Endothelial cell of umbilical vein (primary cell): Measurements from ENCODE around the gene MTCH2.

Experiments
- EZH2 ChIP-seq: IDR thresholded peaks from 2 replicates; pipeline ENCODE4 v1.6.1; 2012; ENCODE audit warnings: borderline replicate concordance, low read depth, mild to moderate bottlenecking, moderate library complexity, low read length, inconsistent platforms; ENCODE audit not compliant: severe bottlenecking
- POLR2A ChIP-seq: IDR thresholded peaks from 2 replicates; pipeline ENCODE4 v1.6.1; 2012; ENCODE audit warnings: low read depth, mild to moderate bottlenecking, control low read depth, low read length
- TF ChIP-seq, protein P1 (sequence below), 2 donors: IDR thresholded peaks; 1 replicate in 1 of 2; 2 replicates in 1 of 2; pipeline ENCODE4 v1.5.1; 2011; ENCODE audit warnings: low read length in 2 of 2, mild to moderate bottlenecking in 2 of 2, moderate library complexity in 2 of 2, control low read depth in 1 of 2, inconsistent platforms in 1 of 2, low read depth in 1 of 2; ENCODE audit not compliant: insufficient read depth in 1 of 2; ENCODE audit errors: extremely low read depth in 1 of 2

DNA sequence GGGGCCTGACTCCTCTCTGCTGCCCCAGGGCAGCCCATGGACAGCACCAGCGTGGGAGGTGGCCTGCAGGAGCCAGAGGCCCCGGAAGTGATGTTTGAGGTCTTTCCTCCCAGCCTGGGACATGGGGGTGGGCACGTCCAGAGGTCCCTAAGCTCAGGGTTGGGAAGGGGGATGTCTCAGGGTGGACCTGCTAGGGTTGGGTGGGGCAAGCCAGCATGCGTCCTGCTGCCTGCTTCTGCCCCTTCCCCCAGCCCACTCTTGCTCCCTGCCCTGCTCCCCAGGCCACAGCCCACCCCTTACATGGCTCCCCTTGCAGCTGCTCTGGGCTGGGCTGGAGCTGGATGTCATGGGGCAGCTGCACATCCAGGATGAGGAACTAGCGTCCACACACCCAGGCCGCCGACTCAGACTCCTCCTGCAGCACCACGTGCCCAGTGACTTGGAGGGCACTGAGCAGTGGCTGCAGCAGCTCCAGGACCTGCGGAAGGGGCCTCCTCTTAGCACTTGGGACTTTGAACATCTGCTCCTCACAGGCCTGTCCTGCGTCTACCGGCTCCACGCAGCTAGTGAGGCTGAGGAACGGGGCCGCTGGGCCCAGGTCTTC is 54.5 kb downstream of the MTCH2 start:
- TF ChIP-seq, protein P1, sequence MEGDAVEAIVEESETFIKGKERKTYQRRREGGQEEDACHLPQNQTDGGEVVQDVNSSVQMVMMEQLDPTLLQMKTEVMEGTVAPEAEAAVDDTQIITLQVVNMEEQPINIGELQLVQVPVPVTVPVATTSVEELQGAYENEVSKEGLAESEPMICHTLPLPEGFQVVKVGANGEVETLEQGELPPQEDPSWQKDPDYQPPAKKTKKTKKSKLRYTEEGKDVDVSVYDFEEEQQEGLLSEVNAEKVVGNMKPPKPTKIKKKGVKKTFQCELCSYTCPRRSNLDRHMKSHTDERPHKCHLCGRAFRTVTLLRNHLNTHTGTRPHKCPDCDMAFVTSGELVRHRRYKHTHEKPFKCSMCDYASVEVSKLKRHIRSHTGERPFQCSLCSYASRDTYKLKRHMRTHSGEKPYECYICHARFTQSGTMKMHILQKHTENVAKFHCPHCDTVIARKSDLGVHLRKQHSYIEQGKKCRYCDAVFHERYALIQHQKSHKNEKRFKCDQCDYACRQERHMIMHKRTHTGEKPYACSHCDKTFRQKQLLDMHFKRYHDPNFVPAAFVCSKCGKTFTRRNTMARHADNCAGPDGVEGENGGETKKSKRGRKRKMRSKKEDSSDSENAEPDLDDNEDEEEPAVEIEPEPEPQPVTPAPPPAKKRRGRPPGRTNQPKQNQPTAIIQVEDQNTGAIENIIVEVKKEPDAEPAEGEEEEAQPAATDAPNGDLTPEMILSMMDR (IDR thresholded peaks at IDR 0.05; ENCODE audit: extremely low read depth in 1 of 2, insufficient read depth in 1 of 2, low read depth in 1 of 2, low read length in 2 of 2): no peak
- no peak for TF ChIP-seq POLR2A
- no peak for TF ChIP-seq EZH2
